HG03378 (cell line): ENCODE results near the gene FASTK.

ENCODE experiments used
- ATAC-seq: cut with Tn5 transposase; IDR thresholded peaks from one replicate; pipeline ENCODE4 v1.9.1; 2021; ENCODE audit warnings: mild to moderate bottlenecking, moderate library complexity; ENCODE audit not compliant: unreplicated experiment

The FASTK gene, protein sequence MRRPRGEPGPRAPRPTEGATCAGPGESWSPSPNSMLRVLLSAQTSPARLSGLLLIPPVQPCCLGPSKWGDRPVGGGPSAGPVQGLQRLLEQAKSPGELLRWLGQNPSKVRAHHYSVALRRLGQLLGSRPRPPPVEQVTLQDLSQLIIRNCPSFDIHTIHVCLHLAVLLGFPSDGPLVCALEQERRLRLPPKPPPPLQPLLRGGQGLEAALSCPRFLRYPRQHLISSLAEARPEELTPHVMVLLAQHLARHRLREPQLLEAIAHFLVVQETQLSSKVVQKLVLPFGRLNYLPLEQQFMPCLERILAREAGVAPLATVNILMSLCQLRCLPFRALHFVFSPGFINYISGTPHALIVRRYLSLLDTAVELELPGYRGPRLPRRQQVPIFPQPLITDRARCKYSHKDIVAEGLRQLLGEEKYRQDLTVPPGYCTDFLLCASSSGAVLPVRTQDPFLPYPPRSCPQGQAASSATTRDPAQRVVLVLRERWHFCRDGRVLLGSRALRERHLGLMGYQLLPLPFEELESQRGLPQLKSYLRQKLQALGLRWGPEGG

GRCh38 chr7:151080522-151081169 is at the start of gene FASTK:
Gene FASTK (minus strand): TSS chr7:151080809. CDS start chr7:151080766, 43 bp downstream.
- ATAC-seq: peak; percentile 63

GRCh38 chr7:151129960-151130591 is 49.5 kb upstream of the FASTK start:
- no peak for ATAC-seq

DNA sequence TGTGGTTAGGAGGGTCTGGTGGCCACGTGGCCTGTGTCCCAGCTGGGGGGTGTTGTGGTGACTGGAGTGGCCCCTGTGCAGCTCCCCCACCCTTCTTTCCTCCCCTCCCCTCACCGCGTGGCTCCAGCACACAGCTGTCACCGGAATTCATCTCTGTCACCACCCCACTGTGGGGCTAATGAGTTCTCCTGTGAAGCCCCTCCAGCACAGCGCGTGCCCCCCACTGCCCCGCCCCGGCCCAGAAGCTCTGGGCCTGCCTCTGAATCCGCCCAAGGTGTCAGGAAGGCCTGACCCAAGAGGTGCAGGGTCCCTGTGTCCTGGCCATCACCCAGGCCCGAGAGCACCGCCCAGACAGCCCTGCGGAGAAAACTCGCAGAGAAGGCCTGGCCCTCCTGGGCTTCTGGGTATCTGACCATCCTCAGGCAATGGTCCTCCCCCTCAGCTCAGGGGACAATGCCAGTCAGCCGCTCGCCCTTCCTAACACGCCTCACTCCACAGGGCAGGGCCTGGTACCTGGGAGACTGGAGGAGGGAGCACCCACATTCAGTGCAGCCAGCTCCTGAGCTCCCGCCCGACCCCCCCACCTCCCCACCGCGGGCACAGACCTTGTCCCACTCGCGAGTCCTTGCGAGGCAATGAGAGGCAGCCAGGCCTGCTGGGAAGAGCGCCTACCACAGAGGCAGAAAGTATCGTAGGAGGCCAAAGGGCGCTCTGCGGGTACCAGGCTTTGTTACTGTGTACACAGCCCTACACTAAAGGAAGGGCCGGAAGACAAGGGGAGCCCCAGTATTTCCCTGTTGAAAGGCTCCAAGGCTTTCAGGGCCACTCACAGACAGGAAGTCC is 48.7 kb upstream of the FASTK start:
- no peak for ATAC-seq

GRCh38 chr7:151128716-151129115 is 48.1 kb upstream of the FASTK start:
- no peak for ATAC-seq

DNA sequence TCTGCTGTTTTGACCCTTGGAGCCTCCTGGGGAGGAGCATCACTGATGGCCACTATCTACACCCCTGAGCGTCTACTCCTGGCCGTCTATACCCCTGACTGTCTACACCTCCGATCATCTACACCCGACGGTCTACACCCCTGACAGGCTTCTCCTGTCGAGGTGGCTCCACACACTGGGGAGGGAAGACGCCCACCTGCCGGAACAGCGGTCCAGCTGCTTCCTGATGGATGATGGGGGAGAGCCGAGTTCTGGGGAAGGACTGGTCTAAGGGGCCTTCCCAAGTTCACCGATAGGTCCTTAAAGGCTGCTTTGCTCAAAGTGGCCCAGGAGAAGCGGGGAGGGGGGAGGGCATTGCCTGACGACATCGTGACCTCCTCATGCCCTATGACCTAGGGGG is 47.5 kb upstream of the FASTK start:
- no peak for ATAC-seq

DNA sequence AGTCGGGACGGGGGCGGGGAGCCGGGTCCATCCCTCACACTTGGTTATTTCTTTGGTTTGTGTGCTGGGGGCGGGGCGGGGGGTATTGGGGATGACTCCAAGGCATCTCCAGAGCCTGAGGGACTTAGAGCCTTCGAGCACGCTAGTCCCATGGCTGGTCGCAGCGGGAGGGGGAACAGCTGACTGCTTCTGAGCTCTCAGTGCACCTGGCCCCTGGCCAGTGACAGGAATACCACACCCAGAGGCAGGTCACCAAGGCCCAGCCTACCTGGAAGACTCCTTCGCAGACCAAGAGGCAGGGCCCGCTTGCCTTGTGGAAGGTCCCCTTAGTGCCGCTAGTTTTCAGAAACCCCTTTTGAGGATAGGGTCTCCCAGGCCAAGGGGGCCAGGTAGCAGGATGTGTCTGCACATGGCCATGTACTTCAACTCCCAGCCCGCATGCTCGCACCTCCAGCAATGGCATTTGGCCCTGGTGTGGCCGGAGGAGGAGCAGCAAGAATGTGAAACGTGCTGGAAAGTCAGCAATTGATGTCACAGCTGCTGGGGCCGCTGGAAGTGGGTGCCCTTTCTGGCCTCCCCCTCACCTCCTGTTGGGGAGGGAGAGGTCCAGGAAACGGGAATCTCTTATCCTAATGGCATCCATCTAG is 46.0 kb upstream of the FASTK start:
- ATAC-seq: no peak

- no peak for ATAC-seq
Measured at GRCh38 chr7:151125846-151126481, 45.4 kb upstream of the FASTK start.

DNA sequence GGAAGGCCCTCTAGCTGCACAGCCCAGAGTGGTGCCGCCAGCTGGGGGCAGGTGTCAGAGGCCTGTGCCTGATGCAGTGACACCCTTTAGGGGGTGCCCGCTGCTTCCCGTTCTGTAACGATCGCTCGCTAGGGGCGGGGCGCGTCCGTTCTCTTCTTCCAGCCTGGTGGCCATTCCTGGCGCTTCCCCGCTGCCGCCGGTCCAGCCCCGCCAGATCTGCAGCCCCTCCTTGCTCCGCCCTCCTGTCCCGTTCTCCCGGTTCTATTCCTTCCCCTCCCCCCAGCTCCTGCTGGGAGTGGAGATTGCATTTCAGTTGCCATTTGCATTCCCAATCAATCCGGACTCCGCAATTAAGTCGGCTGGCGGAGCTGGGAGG is 44.8 kb upstream of the FASTK start:
- ATAC-seq: no peak

- ATAC-seq: no peak
Measured at GRCh38 chr7:151124899-151125399, 44.3 kb upstream of the FASTK start.

- no peak for ATAC-seq
Measured at GRCh38 chr7:151124481-151124880, 43.9 kb upstream of the FASTK start.

DNA sequence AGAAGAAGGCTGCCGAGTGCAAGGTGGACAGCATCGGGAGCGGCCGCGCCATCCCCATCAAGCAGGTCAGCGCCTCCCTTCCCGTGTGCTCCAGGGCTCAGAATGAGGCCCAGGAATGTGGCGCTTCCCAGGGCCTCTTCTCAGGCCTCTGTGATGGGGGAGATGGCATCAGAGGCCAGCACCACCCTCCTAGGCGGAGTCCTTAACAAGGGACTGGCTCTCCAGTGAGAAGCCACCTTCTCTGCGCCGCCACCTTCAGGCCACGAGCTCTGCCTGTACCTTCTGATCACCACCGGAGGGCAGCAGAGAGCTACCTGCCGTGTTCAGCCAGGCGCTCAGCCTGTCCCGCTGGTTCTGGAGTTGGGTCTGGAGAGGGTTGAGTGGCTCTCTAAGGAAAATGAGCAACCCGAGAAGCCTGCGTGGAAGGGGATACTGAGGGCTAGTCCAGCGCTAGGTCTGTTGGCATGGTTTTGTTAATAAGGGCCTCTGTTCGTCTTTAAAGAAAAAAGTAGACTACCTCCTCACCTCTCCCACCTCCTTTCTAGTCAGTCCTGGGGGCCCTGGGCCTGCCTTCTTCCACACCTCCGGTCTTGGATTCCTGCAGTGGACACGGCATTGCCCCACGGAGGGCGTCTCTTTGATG is 43.3 kb upstream of the FASTK start:
- ATAC-seq: peak; percentile 67

DNA sequence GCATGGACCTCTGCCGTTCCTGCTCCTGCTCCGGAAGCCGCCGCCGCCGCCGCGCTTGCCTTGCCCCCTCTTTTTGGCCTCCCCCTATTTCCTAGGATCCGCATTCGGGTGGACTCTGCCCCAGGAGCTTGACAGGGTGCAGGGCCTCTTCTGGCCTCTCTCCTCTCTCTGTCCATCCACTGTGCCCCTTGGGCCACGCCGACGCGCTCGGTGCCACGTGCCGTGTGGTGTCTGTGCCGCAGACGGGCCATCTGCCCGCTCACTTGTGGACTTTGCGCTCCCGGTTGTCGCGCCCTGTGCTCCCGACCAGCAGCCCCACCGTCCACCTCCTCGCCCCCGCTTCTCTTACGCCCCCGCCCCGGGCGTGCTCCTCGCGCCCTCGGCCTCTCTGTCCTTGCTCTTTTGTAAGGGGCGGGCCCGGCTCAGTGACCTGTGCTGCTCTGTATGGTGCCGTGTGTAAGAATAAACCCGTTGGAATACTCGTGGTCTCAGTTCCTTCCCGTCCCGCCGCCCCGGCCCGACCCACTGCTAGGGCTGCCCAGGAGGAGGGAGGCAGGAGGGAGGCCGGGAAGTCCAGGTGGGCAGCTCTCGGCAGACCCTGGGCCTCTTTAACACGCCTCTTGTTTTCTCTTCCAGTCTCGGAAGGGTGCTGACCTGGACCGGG is 42.7 kb upstream of the FASTK start:
- ATAC-seq: no peak

DNA sequence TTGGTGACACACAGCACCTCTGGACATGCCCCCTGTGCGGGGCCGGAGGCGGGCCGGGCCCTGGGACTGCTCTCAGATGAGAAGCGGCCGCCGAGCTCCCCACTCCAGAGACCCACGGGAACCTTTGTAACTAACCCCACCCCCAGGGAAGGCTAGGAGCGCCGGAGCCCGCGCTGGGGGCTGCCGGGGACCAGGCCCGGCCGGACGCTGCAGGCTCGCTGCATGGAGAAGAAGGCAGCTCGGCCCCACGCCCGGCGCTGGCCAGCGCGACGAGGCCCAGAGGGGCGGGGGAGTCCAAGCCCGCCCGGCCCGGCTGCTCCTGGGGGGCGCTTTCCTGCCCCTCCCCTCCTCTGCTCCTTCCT is 42.2 kb upstream of the FASTK start:
- ATAC-seq: no peak

DNA sequence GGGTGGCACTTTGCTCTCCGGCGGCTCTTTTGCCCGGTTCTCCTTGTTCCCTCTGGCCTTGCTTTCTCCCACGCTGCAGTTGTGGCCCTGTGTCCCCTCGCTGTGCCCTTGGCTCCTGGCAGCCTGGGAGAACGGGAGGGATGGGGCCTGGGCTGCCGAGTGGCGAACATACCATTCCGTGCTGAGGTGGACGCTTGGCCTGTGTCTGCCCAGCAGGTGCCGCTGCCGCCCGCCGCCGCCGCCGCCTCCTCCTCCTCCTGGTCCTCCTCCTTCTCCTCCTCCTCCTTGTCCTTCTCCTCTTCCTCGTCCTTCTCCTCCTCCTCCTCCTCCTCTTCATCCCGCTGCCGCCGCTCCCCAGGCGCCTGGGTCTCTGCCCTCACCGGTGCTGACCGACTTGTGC is 41.7 kb upstream of the FASTK start:
- no peak for ATAC-seq

DNA sequence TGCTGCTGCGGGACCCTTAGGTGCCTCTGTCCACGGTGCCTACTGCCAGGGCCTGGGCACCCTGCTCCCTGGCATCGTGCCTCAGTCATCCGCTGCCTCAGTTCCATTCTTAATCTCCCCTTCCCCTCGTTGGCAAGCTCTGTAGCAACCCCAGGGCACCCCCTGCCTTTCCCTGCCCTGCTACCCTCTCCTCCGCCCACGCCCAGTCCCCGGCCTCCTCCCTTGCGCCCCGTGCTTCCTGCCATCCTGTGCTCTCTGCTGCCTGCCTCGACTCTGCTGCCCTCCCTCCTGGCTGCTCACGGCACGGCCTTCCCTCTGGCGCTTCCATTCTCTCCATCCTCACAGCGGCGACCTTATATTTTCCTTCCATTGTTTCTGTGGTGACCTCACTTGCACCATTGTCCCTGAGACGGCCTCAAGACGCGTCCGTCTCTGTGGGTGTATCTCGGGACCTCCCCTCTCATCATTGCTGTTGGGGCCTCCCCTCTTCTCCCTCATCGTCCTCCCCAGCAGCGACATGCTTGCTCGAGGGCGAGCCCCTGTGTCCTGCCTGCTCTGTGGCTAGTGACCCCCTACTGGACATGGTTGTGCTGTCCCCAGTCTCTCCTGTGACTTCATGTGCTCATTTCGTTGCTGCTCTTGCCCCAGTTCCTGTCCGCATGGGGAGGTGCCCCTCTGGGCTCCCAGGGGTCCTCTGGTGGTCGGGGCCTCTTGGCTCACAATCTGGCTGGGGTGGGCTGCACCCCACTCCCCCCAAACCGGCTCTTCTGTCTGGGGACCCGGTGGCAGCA is 41.0 kb upstream of the FASTK start:
- ATAC-seq: no peak

GRCh38 chr7:151120896-151121295 is 40.3 kb upstream of the FASTK start:
- ATAC-seq: no peak

DNA sequence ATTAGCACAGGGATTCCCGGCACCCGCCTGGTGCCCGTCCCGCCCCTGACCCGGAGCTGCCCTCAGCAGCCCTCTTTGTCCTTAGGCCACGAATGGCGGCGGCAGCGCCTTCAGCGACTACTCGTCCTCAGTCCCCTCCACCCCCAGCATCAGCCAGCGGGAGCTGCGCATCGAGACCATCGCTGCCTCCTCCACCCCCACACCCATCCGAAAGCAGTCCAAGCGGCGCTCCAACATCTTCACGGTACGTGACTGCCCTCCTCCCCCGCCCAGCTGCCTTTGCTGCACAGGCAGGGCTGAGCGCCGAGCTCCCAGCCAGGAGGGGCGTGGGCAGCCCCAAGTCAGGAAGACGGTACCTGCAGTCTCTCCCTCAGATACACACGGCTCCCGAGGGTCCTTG is 39.3 kb upstream of the FASTK start:
- ATAC-seq: no peak

GRCh38 chr7:151119055-151119415 is 38.4 kb upstream of the FASTK start:
- no peak for ATAC-seq
